Muscle layer of colon (tissue), 2 donors: ENCODE results near the gene MANSC4.
"Not testable (repeated sequence)": the region's sequence is repeated elsewhere in the genome, so short reads cannot be mapped to it uniquely, and the experiment has no call there.

Source experiments
- H3K27ac ChIP-seq: one replicate; pipeline ENCODE4 v1.7.0; 2013; ENCODE audit warnings: low read depth, mild to moderate bottlenecking, low read length, moderate library complexity
- H3K27me3 ChIP-seq, 2 donors: one replicate each; pipeline ENCODE4 v1.7.0; 2013; ENCODE audit warnings: low read length in 2 of 2, mild to moderate bottlenecking in 2 of 2; ENCODE audit not compliant: insufficient read depth in 2 of 2, control insufficient read depth in 1 of 2
- H3K36me3 ChIP-seq: one replicate; pipeline ENCODE4 v1.7.0; 2013; ENCODE audit warnings: mild to moderate bottlenecking, low read length; ENCODE audit not compliant: insufficient read depth
- H3K4me1 ChIP-seq: one replicate; pipeline ENCODE4 v1.7.0; 2013; ENCODE audit warnings: mild to moderate bottlenecking, low read length; ENCODE audit not compliant: insufficient read depth
- H3K4me3 ChIP-seq, 2 donors: one replicate each; pipeline ENCODE4 v1.7.0; 2013; ENCODE audit warnings: low read length in 2 of 2, low read depth in 1 of 2, mild to moderate bottlenecking in 1 of 2, moderate library complexity in 1 of 2
- H3K9ac ChIP-seq: one replicate; pipeline ENCODE4 v1.7.0; 2013; ENCODE audit warnings: low read length
- H3K9me3 ChIP-seq: one replicate; pipeline ENCODE4 v1.7.0; 2013; ENCODE audit warnings: mild to moderate bottlenecking, low read length
- donor health status: abdominal sarcoma.
- donor health status: Adenocarcinoma of cecum.

Gene MANSC4

GRCh38 chr12:27743601-27744000 is 36.4 kb downstream of the MANSC4 start:
- Histone ChIP-seq H3K4me1 (peaks cover 11% of the 10 kb centered on the region), H3K4me3 (no peak overlapping the region), H3K36me3 (peaks cover 17% of the 10 kb centered on the region), H3K27ac (no peak overlapping the region), H3K27me3 (no peaks in the 10 kb centered on the region), H3K9me3 (no peaks in the 10 kb centered on the region), H3K9ac (no peak overlapping the region)

- peaks cover 10% of the 10 kb centered on the region for H3K36me3 ChIP-seq
- H3K4me1 ChIP-seq, H3K27ac ChIP-seq, H3K9ac ChIP-seq, H3K9me3 ChIP-seq, H3K27me3 ChIP-seq, H3K4me3 ChIP-seq: not testable (repeated sequence)
These were observed 45.7 kb downstream of the MANSC4 start for GRCh38 chr12:27734321-27734720.

GRCh38 chr12:27733791-27734190 is 46.2 kb downstream of the MANSC4 start:
- no peak overlapping the region for H3K27ac ChIP-seq
- H3K9me3 ChIP-seq, result no peaks in the 10 kb centered on the region
- no peaks in the 10 kb centered on the region for H3K27me3 ChIP-seq
- no peaks in the 10 kb centered on the region for H3K4me1 ChIP-seq
- no peak overlapping the region for H3K9ac ChIP-seq
- H3K36me3 ChIP-seq, result peaks cover 10% of the 10 kb centered on the region
- no peak overlapping the region for H3K4me3 ChIP-seq

- Histone ChIP-seq H3K36me3 (peaks cover 10% of the 10 kb centered on the region), H3K9ac (no peak overlapping the region), H3K27ac (no peak overlapping the region), H3K27me3 (no peaks in the 10 kb centered on the region), H3K4me1 (no peaks in the 10 kb centered on the region), H3K9me3 (no peaks in the 10 kb centered on the region), H3K4me3 (no peak overlapping the region)
These were observed 46.9 kb downstream of the MANSC4 start for GRCh38 chr12:27733052-27733656.

GRCh38 chr12:27732281-27732680 is 47.8 kb downstream of the MANSC4 start:
- Histone ChIP-seq H3K4me1 (no peaks in the 10 kb centered on the region), H3K27me3 (no peaks in the 10 kb centered on the region), H3K36me3 (peaks cover 10% of the 10 kb centered on the region), H3K9ac (no peak overlapping the region), H3K27ac (no peak overlapping the region), H3K4me3 (no peak overlapping the region), H3K9me3 (no peaks in the 10 kb centered on the region)

GRCh38 chr12:27730097-27730588 is 49.9 kb downstream of the MANSC4 start:
- H3K9ac ChIP-seq, result no peak overlapping the region
- H3K36me3 ChIP-seq, result peaks cover 11% of the 10 kb centered on the region
- H3K9me3 ChIP-seq, result no peaks in the 10 kb centered on the region

GRCh38 chr12:27723212-27723611 is 56.8 kb downstream of the MANSC4 start:
- H3K4me1 ChIP-seq, result no peaks in the 10 kb centered on the region
- H3K9ac ChIP-seq, result no peak overlapping the region
- H3K9me3 ChIP-seq, result no peaks in the 10 kb centered on the region
- peaks cover 17% of the 10 kb centered on the region for H3K36me3 ChIP-seq
- H3K4me3 ChIP-seq, result no peak overlapping the region
- no peak overlapping the region for H3K27ac ChIP-seq
- no peaks in the 10 kb centered on the region for H3K27me3 ChIP-seq

More at GRCh38 chr12:27730097-27730588, 49.9 kb downstream of the MANSC4 start:
- H3K4me3 ChIP-seq, result no peak overlapping the region
- H3K27ac ChIP-seq, result no peak overlapping the region
- no peaks in the 10 kb centered on the region for H3K27me3 ChIP-seq
- no peaks in the 10 kb centered on the region for H3K4me1 ChIP-seq
